H1 (cell line): ENCODE data around the gene RBM24. TPM values are rescaled to one million over a fixed set of nuclear protein-coding genes. Genes with fewer than 3 reads are reported as not detected.

Experiments used
- CTCF ChIA-PET: fragments of 300-600 bp; sonication (Branson Sonifier 250); formaldehyde crosslinking; loops from one replicate; lab custom pipeline; 2021; ENCODE audit not compliant: partially characterized antibody; lab: Charles Lee
- POLR2A ChIA-PET: fragments of 300-600 bp; sonication (Branson Sonifier 250); formaldehyde crosslinking; loops from one replicate; lab custom pipeline; 2021; ENCODE audit warnings: inconsistent platforms; ENCODE audit not compliant: partially characterized antibody; lab: Charles Lee
- DNase-seq, 2 experiments: peaks; one replicate each; pipeline versions ENCODE4 v3.0.0 to v3.0.0-alpha.2; 2010 to 2022; ENCODE audit warnings: low spot score in 2 of 2, low read depth in 1 of 2, mixed read lengths in 1 of 2
- FAIRE-seq: peaks from 2 replicates; lab custom pipeline; 2011; peaks lifted over from hg19 to GRCh38; lab: Jason Lieb, UNC
- H2AFZ ChIP-seq: 2 replicates; pipeline ENCODE4 v1.8.1; 2012; ENCODE audit warnings: low read length, inconsistent platforms
- H2AK5ac ChIP-seq: 2 replicates; pipeline ENCODE4 v1.6.1; 2013; ENCODE audit warnings: low read depth, low read length
- H2BK120ac ChIP-seq: replicated peaks from 2 replicates; pipeline ENCODE3; 2013; ENCODE audit warnings: low read depth, low read length, inconsistent platforms
- H2BK12ac ChIP-seq: 2 replicates; pipeline ENCODE4 v1.6.1; 2013; ENCODE audit warnings: low read depth, low read length
- H2BK15ac ChIP-seq: 2 replicates; pipeline ENCODE4 v1.6.1; 2013; ENCODE audit warnings: low read length
- H2BK20ac ChIP-seq: 2 replicates; pipeline ENCODE4 v1.6.1; 2013; ENCODE audit warnings: low read length
- H2BK5ac ChIP-seq: 2 replicates; pipeline ENCODE4 v1.6.1; 2013; ENCODE audit warnings: low read depth, low read length
- H3K14ac ChIP-seq: 2 replicates; pipeline ENCODE4 v1.6.1; 2013; ENCODE audit warnings: inconsistent platforms; ENCODE audit not compliant: insufficient read length
- H3K18ac ChIP-seq: 2 replicates; pipeline ENCODE4 v1.6.1; 2013; ENCODE audit warnings: low read length; ENCODE audit errors: extremely low read depth
- H3K23ac ChIP-seq: 2 replicates; pipeline ENCODE4 v1.6.1; 2013; ENCODE audit warnings: inconsistent platforms; ENCODE audit not compliant: insufficient read length
- H3K23me2 ChIP-seq: 2 replicates; pipeline ENCODE4 v1.6.1; 2013; ENCODE audit warnings: low read depth, low read length
- H3K27ac ChIP-seq: 2 replicates; pipeline ENCODE4 v1.6.1; 2011; ENCODE audit warnings: low read depth, low read length, inconsistent platforms
- H3K27me3 ChIP-seq, 4 experiments: replicated peaks in 1 of 4; 1 replicate in 1 of 4; 2 replicates in 3 of 4; pipeline versions ENCODE4 v1.6.1 to v1.8.1; 2011 to 2013; ENCODE audit warnings: low read length in 3 of 4, mild to moderate bottlenecking in 3 of 4, inconsistent platforms in 2 of 4, mixed read lengths in 2 of 4, moderate library complexity in 1 of 4; ENCODE audit not compliant: control insufficient read depth in 3 of 4, insufficient read depth in 3 of 4; ENCODE audit errors: extremely low read depth in 1 of 4
- H3K36me3 ChIP-seq, 4 experiments: 2 replicates each; pipeline versions ENCODE4 v1.6.1 to v1.8.1; 2011 to 2013; ENCODE audit warnings: mild to moderate bottlenecking in 4 of 4, low read length in 3 of 4, moderate library complexity in 2 of 4, control low read depth in 1 of 4, inconsistent platforms in 1 of 4; ENCODE audit not compliant: insufficient read depth in 4 of 4, control insufficient read depth in 2 of 4
- H3K4ac ChIP-seq: replicated peaks from 2 replicates; pipeline ENCODE3; 2013; ENCODE audit warnings: low read length, low read depth, mixed read lengths, inconsistent platforms; ENCODE audit not compliant: insufficient read length
- H3K4me1 ChIP-seq, 4 experiments: replicated peaks in 1 of 4; 1 replicate in 1 of 4; 2 replicates in 3 of 4; pipeline versions ENCODE4 v1.6.1 to v1.8.1; 2011 to 2013; ENCODE audit warnings: low read length in 3 of 4, inconsistent platforms in 2 of 4, mixed read lengths in 1 of 4; ENCODE audit not compliant: insufficient read depth in 4 of 4, control insufficient read depth in 3 of 4
- H3K4me2 ChIP-seq, 2 experiments: 2 replicates each; pipeline versions ENCODE4 v1.6.1 to v1.8.1; 2011 to 2013; ENCODE audit warnings: low read depth in 2 of 2, low read length in 2 of 2, control low read depth in 1 of 2, inconsistent platforms in 1 of 2, mild to moderate bottlenecking in 1 of 2; ENCODE audit not compliant: insufficient read depth in 1 of 2
- H3K4me3 ChIP-seq, 4 experiments: fragments of 200-600, 300-600 bp in 1 of 4; sonication (generic), shearing (Covaris generic), sonication (Bioruptor Twin) in 1 of 4; 2 replicates each; pipeline versions ENCODE4 v1.5.1 to v1.8.1; 2011 to 2016; ENCODE audit warnings: low read length in 4 of 4, low read depth in 3 of 4, control low read depth in 2 of 4, inconsistent platforms in 2 of 4, mild to moderate bottlenecking in 2 of 4, mixed read lengths in 1 of 4, moderate library complexity in 1 of 4; ENCODE audit not compliant: insufficient read depth in 2 of 4; ENCODE audit errors: extremely low read depth in 1 of 4
- H3K56ac ChIP-seq: replicated peaks from 2 replicates; pipeline ENCODE3; 2013; ENCODE audit warnings: low read depth, mild to moderate bottlenecking, mixed read lengths, low read length, inconsistent platforms; ENCODE audit not compliant: insufficient read length
- H3K79me1 ChIP-seq: 2 replicates; pipeline ENCODE4 v1.6.1; 2013; ENCODE audit warnings: low read depth, low read length, control low read depth
- H3K79me2 ChIP-seq, 2 experiments: 2 replicates each; pipeline versions ENCODE4 v1.6.1 to v1.8.1; 2012 to 2013; ENCODE audit warnings: low read length in 2 of 2, mild to moderate bottlenecking in 2 of 2, inconsistent platforms in 1 of 2; ENCODE audit not compliant: insufficient read depth in 2 of 2, control insufficient read depth in 1 of 2
- H3K9ac ChIP-seq, 4 experiments: replicated peaks in 1 of 4; 1 replicate in 1 of 4; 2 replicates in 3 of 4; pipeline versions ENCODE4 v1.6.1 to v1.8.1; 2011 to 2013; ENCODE audit warnings: low read depth in 3 of 4, low read length in 3 of 4, control low read depth in 2 of 4, mild to moderate bottlenecking in 2 of 4, moderate library complexity in 2 of 4, inconsistent platforms in 1 of 4; ENCODE audit errors: extremely low read depth in 1 of 4
- H3K9me3 ChIP-seq, 2 experiments: 2 replicates each; pipeline versions ENCODE4 v1.6.1 to v1.8.1; 2012 to 2013; ENCODE audit warnings: mild to moderate bottlenecking in 2 of 2, moderate library complexity in 2 of 2, control low read depth in 1 of 2, inconsistent platforms in 1 of 2, low read depth in 1 of 2, low read length in 1 of 2, mixed read lengths in 1 of 2; ENCODE audit not compliant: insufficient read depth in 2 of 2
- H4K20me1 ChIP-seq, 2 experiments: replicated peaks in 1 of 2; 2 replicates each; pipeline versions ENCODE3 to v1.8.1; 2011 to 2013; ENCODE audit warnings: inconsistent platforms in 2 of 2, low read length in 2 of 2, mild to moderate bottlenecking in 1 of 2; ENCODE audit not compliant: insufficient read depth in 2 of 2, control insufficient read depth in 1 of 2
- H4K5ac ChIP-seq: 2 replicates; pipeline ENCODE4 v1.6.1; 2013; ENCODE audit warnings: low read length, low read depth, mixed read lengths, inconsistent platforms; ENCODE audit not compliant: insufficient read length
- H4K8ac ChIP-seq: 2 replicates; pipeline ENCODE4 v1.8.0; 2013; ENCODE audit warnings: mild to moderate bottlenecking, moderate library complexity, low read length, inconsistent platforms; ENCODE audit not compliant: insufficient read depth; ENCODE audit errors: extremely low read depth
- H4K91ac ChIP-seq: replicated peaks from 2 replicates; pipeline ENCODE3; 2013; ENCODE audit warnings: low read length, mixed read lengths, inconsistent platforms; ENCODE audit not compliant: insufficient read length
- CBX5 ChIP-seq: fragments of 300-800, 300-1000 bp; sonication (generic); IDR thresholded peaks from 2 replicates; pipeline ENCODE4 v1.7.1; 2016; ENCODE audit warnings: antibody characterized with exemption, low read length, low read depth
- EZH2 ChIP-seq: fragments of 200-600 bp; sonication (generic); IDR thresholded peaks from 2 replicates; pipeline ENCODE4 v1.7.1; 2012; ENCODE audit warnings: low read depth, mild to moderate bottlenecking, moderate library complexity, low read length, inconsistent platforms; ENCODE audit not compliant: severe bottlenecking
- POLR2AphosphoS5 ChIP-seq: IDR thresholded peaks from 2 replicates; pipeline ENCODE4 v1.6.1; 2011; ENCODE audit warnings: low read depth, low read length
- SAP30 ChIP-seq: fragments of 300-600 bp; sonication (generic); IDR thresholded peaks from 2 replicates; pipeline ENCODE4 v1.7.1; 2012; ENCODE audit warnings: low read length, moderate library complexity, mild to moderate bottlenecking, inconsistent platforms; ENCODE audit not compliant: insufficient read depth, insufficient replicate concordance
- WGBS, 2 experiments: shearing (Covaris generic) in 1 of 2; methylation state at CpG; one replicate each; pipeline versions ENCODE4 v1.1.6 to v1.1.7; 2013 to 2015; ENCODE audit warnings: low lambda C conversion rate in 2 of 2, mixed read lengths in 2 of 2, inconsistent platforms in 1 of 2, low coverage in 1 of 2, missing lambda C conversion rate in 1 of 2; ENCODE audit not compliant: insufficient replicate concordance in 2 of 2, insufficient coverage in 1 of 2, insufficient read length in 1 of 2; ENCODE audit errors: extremely low coverage in 1 of 2, missing lambda C conversion rate in 1 of 2; 5-methylcytosine and 5-hydroxymethylcytosine counted together
- polyA plus RNA-seq, 7 experiments: library from polyadenylated mRNA; depleted of rRNA in 3 of 7; stranded (reverse) in 5 of 7; unstranded in 2 of 7; fragments of >200 nt in 5 of 7; fragments of 200-250 nt in 2 of 7; gene quantifications; 1 replicate in 5 of 7; 2 replicates in 1 of 7; 4 replicates in 1 of 7; pipeline versions ENCODE4 v1.2.1 to v1.2.3, GENCODE V29; 2011 to 2013; ENCODE audit warnings: missing spikeins in 2 of 7, mixed read lengths in 2 of 7
- total RNA-seq: library from RNA; stranded (reverse); fragmentation: NEBNext Ultra II Directional; extraction: Animal tissue kit (Norgen Biotek cat#: 25700); gene quantifications from 2 replicates; pipeline ENCODE4 v1.2.1, GENCODE V29; 2021

Gene RBM24
- total and polyA plus RNA-seq, 2 of the 8 experiments (the other 6 are each of a cell fraction or from before 2014, with no cell fraction given), result 0.52 to 2.6 TPM

GRCh38 chr6:17289630-17290061 is 8.5 kb downstream of the RBM24 start:
- H3K27ac ChIP-seq, result no peak overlapping the region

More at GRCh38 chr6:17289630-17290061, 8.5 kb downstream of the RBM24 start:
- no peak overlapping the region for H4K8ac ChIP-seq
- H4K5ac ChIP-seq, result no peak overlapping the region
- H3K4ac ChIP-seq, result no peak overlapping the region
- no peak overlapping the region for H3K9ac ChIP-seq
- H3K79me2 ChIP-seq, result no peaks in the 10 kb centered on the region
- no peak overlapping the region for H2BK120ac ChIP-seq
- H2AK5ac ChIP-seq, result no peak overlapping the region
- no peak overlapping the region for H3K14ac ChIP-seq
- H3K9me3 ChIP-seq, result no peaks in the 10 kb centered on the region
- H3K18ac ChIP-seq, result no peak overlapping the region
- H2BK15ac ChIP-seq, result no peak overlapping the region
- FAIRE-seq, result no peak
- H3K4me3 ChIP-seq, result no peak overlapping the region
- no peak overlapping the region for H2BK5ac ChIP-seq
- ChIA-PET CTCF (no interaction called here), POLR2A (no interaction called here)
- no peak overlapping the region for H3K4me2 ChIP-seq
- no peaks in the 10 kb centered on the region for H3K79me1 ChIP-seq
- no peaks in the 10 kb centered on the region for H3K36me3 ChIP-seq
- TF ChIP-seq SAP30 (no peak), POLR2AphosphoS5 (no peak), CBX5 (no peak), EZH2 (no peak)
- WGBS, 2 experiments, result 92% methylated on average over 13 of the region's 13 CpGs; no CpG with 5 or more reads in 1 of the 2 experiments
- H3K23me2 ChIP-seq, result no peaks in the 10 kb centered on the region
- no peak overlapping the region for H2BK20ac ChIP-seq
- H3K23ac ChIP-seq, result no peak overlapping the region
- no peak for DNase-seq
- no peaks in the 10 kb centered on the region for H3K4me1 ChIP-seq
- H2AFZ ChIP-seq, result no peak overlapping the region
- no peak overlapping the region for H4K91ac ChIP-seq
- H4K20me1 ChIP-seq, result no peaks in the 10 kb centered on the region
- H3K56ac ChIP-seq, result no peak overlapping the region
- no peak overlapping the region for H2BK12ac ChIP-seq
- peaks cover 0 to 1% (median 0%) of the 10 kb centered on the region in 4 experiments; a peak in 1 of 7 replicates for H3K27me3 ChIP-seq
